Measurements from ENCODE around the gene NCL. TPM values are rescaled to one million over a fixed set of nuclear protein-coding genes. Genes with fewer than 3 reads are reported as not detected.

The NCL gene
- total RNA-seq, 1 experiment from 2014 or later = 1,077 TPM

- H3K4me2 ChIP-seq (ENCODE audit: low read length) = no peak overlapping the region
- H3K9me3 ChIP-seq (ENCODE audit: control insufficient read depth in 1 of 2, insufficient read depth in 1 of 2, low read depth in 1 of 2, low read length in 2 of 2) = no peaks in the 10 kb centered on the region
- H3K4me1 ChIP-seq (ENCODE audit: control insufficient read depth in 1 of 2, insufficient read depth in 2 of 2, low read length in 2 of 2) = no peaks in the 10 kb centered on the region
- H3K36me3 ChIP-seq (ENCODE audit: control insufficient read depth in 1 of 2, insufficient read depth in 2 of 2, low read length in 2 of 2) = peaks cover 56 to 64% of the 10 kb centered on the region in 2 experiments
- DNase-seq (ENCODE audit: low read depth, low spot score) (no peak), ATAC-seq (no peak)
- RAD21 ChIA-PET (ENCODE audit: low non-redundant PET in 1 of 2, low total read pairs in 2 of 2, uncharacterized antibody in 2 of 2, unreplicated experiment in 2 of 2) = no interaction called here
- CTCF ChIA-PET = interaction anchor here (1.4 kb wide), 1 partner anchor 49 kb away, joined by 3 read pairs; no protein-coding TSS in a partner anchor
- H4K20me1 ChIP-seq (ENCODE audit: insufficient read depth) = peaks cover 50% of the 10 kb centered on the region; the same call in 1 of the 2 replicates
- POLR2A ChIA-PET = interaction anchor here (4.8 kb wide), 1 partner anchor 9 kb away, joined by 67 read pairs; the partner anchor contains the start of gene NCL
- no peak overlapping the region for H3K9ac ChIP-seq (ENCODE audit: low read length)
- no peak overlapping the region for H3K27ac ChIP-seq (ENCODE audit: low read depth, low read length)
- no TSS peak for BruUV-seq (replicated peaks)
- intact Hi-C loops (cut with micrococcal nuclease) = no loop called here
- no peak overlapping the region for H3K4me3 ChIP-seq (replicated peaks in 1 of 2; ENCODE audit: low read depth in 1 of 2, low read length in 2 of 2)
- no peaks in the 10 kb centered on the region for H3K27me3 ChIP-seq (ENCODE audit: insufficient read depth, low read length)
- TF ChIP-seq POLR2AphosphoS5 (IDR thresholded peaks at IDR 0.05; ENCODE audit: low read depth, low read length) (no peak), TCF7L2 (IDR thresholded peaks at IDR 0.05; ENCODE audit: borderline replicate concordance, extremely low read depth, insufficient read depth, insufficient read length) (no peak), ZNF274 (IDR thresholded peaks at IDR 0.05; ENCODE audit: low read depth, low read length) (no peak), JUND (IDR thresholded peaks at IDR 0.05) (no peak), FOSL1 (IDR thresholded peaks at IDR 0.05; ENCODE audit: low read depth) (no peak), EGR1 (IDR thresholded peaks at IDR 0.05; ENCODE audit: low read depth) (no peak), SRF (IDR thresholded peaks at IDR 0.05; ENCODE audit: low read depth) (no peak), ELF1 (IDR thresholded peaks at IDR 0.05; ENCODE audit: borderline replicate concordance, low read depth) (no peak), CBX3 (IDR thresholded peaks at IDR 0.05; ENCODE audit: low read depth) (no peak), YY1 (IDR thresholded peaks at IDR 0.05; ENCODE audit: extremely low read depth, insufficient replicate concordance, low read depth, low read length) (no peak), EZH2phosphoT487 (IDR thresholded peaks at IDR 0.05; ENCODE audit: borderline replicate concordance) (no peak), SP1 (IDR thresholded peaks at IDR 0.05; ENCODE audit: low read depth) (no peak), ATF3 (IDR thresholded peaks at IDR 0.05) (no peak), REST (IDR thresholded peaks at IDR 0.05; ENCODE audit: low read depth) (no peak), SIN3A (IDR thresholded peaks at IDR 0.05; ENCODE audit: low read depth) (no peak), CEBPB (IDR thresholded peaks at IDR 0.05; ENCODE audit: low read depth) (no peak), RAD21 (IDR thresholded peaks at IDR 0.05; ENCODE audit: low read depth) (no peak)
- TF ChIP-seq, protein P1, sequence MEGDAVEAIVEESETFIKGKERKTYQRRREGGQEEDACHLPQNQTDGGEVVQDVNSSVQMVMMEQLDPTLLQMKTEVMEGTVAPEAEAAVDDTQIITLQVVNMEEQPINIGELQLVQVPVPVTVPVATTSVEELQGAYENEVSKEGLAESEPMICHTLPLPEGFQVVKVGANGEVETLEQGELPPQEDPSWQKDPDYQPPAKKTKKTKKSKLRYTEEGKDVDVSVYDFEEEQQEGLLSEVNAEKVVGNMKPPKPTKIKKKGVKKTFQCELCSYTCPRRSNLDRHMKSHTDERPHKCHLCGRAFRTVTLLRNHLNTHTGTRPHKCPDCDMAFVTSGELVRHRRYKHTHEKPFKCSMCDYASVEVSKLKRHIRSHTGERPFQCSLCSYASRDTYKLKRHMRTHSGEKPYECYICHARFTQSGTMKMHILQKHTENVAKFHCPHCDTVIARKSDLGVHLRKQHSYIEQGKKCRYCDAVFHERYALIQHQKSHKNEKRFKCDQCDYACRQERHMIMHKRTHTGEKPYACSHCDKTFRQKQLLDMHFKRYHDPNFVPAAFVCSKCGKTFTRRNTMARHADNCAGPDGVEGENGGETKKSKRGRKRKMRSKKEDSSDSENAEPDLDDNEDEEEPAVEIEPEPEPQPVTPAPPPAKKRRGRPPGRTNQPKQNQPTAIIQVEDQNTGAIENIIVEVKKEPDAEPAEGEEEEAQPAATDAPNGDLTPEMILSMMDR (IDR thresholded peaks at IDR 0.05 in 2 of 3, conservative IDR thresholded peaks at IDR 0.05 in 1 of 3; ENCODE audit: borderline replicate concordance in 1 of 3, insufficient read depth in 1 of 3, low read depth in 2 of 3, low read length in 2 of 3) = no peak
- H2AFZ ChIP-seq (ENCODE audit: low read depth, low read length, poor library complexity, severe bottlenecking) = no peak overlapping the region
- H3K9me2 ChIP-seq (ENCODE audit: insufficient read depth) = no peaks in the 10 kb centered on the region
- peaks cover 42% of the 10 kb centered on the region for H3K79me2 ChIP-seq (ENCODE audit: insufficient read depth, low read length)
Measured at GRCh38 chr2:231454361-231454791, 9.9 kb downstream of the NCL start.

All from HCT116 (cell line).